AG04450 (cell line): ENCODE data around the gene TNFAIP8L1. TPM values are rescaled to one million over a fixed set of nuclear protein-coding genes. Genes with fewer than 3 reads are reported as not detected.

Experiments
- CTCF ChIA-PET: fragments of 300-600, 350-600 bp; formaldehyde crosslinking; extraction: SDS; loops from one replicate; lab custom pipeline; 2022; ENCODE audit warnings: antibody characterized with exemption, inconsistent platforms; lab: Charles Lee
- POLR2A ChIA-PET: fragments of 350-600 bp; formaldehyde crosslinking; extraction: SDS; loops from one replicate; lab custom pipeline; 2021; ENCODE audit warnings: antibody characterized with exemption, inconsistent platforms; lab: Yijun Ruan, JAX
- DNase-seq: peaks from one replicate; pipeline ENCODE4 v3.0.0-alpha.2; 2011; ENCODE audit warnings: low read depth, low spot score
- H3K27ac ChIP-seq: one replicate; pipeline ENCODE4 v1.5.1; 2012; ENCODE audit warnings: low read depth, low read length, control low read depth
- H3K27me3 ChIP-seq: one replicate; pipeline ENCODE4 v1.6.0; 2012; ENCODE audit warnings: low read length; ENCODE audit not compliant: control insufficient read depth, insufficient read depth
- H3K4me3 ChIP-seq: 2 replicates; pipeline ENCODE4 v1.5.1; 2011; ENCODE audit warnings: mild to moderate bottlenecking, low read depth, low read length, control low read depth
- H3K9me3 ChIP-seq: 2 replicates; pipeline ENCODE4 v1.5.1; 2012; ENCODE audit warnings: low read length; ENCODE audit not compliant: control insufficient read depth, insufficient read depth
- polyA plus RNA-seq: library from polyadenylated mRNA; depleted of rRNA; stranded (reverse); fragments of >200 nt; gene quantifications from 2 replicates; pipeline ENCODE4 v1.2.3, GENCODE V29; 2011
- TF ChIP-seq, protein P1 (sequence below): IDR thresholded peaks from 2 replicates; pipeline ENCODE4 v1.5.1; 2011; ENCODE audit warnings: low read depth, low read length, control low read depth, inconsistent platforms

TNFAIP8L1 gene
- polyA plus RNA-seq, 1 experiment: 4.1 TPM

DNA sequence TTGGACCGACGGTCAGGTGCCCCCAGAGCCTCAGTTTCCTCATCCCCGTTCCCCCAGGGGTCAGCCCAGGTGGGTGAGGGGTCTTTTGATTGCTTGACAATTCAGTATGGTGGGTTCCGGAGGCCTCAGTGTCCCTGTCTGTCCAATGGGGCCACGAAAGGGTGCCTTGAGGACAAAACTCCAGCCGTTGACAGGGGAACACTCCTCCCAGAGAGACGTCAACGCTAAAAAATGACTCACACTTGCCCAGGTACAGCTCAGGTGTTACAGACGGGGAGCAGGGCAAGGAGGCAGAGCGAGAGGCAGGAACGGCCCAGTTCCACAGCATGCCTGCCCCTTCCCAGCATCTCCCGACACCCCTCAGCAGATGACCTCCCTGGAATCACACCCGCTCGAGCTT, 1.8 kb downstream of the TNFAIP8L1 start:
- Histone ChIP-seq H3K27me3 (no peaks in the 10 kb centered on the region), H3K27ac (no peak overlapping the region), H3K9me3 (no peaks in the 10 kb centered on the region; the same call in 1 of the 2 replicates), H3K4me3 (no peak overlapping the region)
- POLR2A ChIA-PET: no interaction called here
- DNase-seq: no peak
- TF ChIP-seq, protein P1, sequence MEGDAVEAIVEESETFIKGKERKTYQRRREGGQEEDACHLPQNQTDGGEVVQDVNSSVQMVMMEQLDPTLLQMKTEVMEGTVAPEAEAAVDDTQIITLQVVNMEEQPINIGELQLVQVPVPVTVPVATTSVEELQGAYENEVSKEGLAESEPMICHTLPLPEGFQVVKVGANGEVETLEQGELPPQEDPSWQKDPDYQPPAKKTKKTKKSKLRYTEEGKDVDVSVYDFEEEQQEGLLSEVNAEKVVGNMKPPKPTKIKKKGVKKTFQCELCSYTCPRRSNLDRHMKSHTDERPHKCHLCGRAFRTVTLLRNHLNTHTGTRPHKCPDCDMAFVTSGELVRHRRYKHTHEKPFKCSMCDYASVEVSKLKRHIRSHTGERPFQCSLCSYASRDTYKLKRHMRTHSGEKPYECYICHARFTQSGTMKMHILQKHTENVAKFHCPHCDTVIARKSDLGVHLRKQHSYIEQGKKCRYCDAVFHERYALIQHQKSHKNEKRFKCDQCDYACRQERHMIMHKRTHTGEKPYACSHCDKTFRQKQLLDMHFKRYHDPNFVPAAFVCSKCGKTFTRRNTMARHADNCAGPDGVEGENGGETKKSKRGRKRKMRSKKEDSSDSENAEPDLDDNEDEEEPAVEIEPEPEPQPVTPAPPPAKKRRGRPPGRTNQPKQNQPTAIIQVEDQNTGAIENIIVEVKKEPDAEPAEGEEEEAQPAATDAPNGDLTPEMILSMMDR: no peak
- CTCF ChIA-PET: no interaction called here

DNA sequence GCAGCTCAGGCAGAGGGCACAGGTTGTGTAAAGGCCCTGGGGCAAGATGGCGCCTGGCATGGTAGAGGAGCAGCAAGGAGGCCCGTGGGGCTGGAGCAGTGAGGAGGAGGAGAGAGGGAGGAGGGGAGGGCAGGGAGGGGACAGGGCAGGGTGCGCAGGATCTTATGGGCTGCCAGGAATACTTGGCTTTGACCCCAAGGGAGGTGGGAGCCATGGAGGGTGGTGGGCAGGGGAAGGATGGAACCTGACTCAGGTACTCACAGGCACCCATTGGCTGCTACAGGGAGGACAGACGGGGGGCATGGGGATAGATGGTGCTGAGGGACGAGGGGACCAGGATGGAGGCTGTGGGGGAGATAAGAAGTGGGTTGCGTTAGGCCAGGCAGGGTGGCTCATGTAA, 3.3 kb downstream of the TNFAIP8L1 start:
- H3K27ac ChIP-seq: no peak overlapping the region
- no peaks in the 10 kb centered on the region; the same call in 1 of the 2 replicates for H3K9me3 ChIP-seq
- no peak for DNase-seq
- TF ChIP-seq, protein P1: no peak
- no peak overlapping the region for H3K4me3 ChIP-seq
- ChIA-PET CTCF (no interaction called here), POLR2A (no interaction called here)
- no peaks in the 10 kb centered on the region for H3K27me3 ChIP-seq

DNA sequence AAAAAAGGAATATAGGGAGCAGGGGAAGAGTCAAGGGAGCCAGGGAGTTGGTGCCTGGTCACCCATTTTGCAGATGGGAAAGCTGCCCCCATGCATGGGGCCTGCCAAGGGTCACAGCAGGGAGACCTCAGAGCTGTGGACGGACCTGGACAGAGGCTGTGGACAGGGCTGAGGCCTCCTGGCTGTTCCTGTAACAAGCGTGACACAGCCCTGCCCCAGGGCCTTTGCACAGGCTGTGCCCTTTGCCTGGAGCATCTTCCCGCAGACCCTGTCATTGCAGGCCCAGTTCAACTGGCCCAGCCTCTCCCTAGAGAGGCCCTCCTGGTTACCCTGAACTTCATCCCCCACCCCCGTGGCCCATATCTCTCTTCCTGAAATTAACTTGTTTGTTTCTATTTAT, 6.4 kb downstream of the TNFAIP8L1 start:
- Histone ChIP-seq H3K9me3 (no peaks in the 10 kb centered on the region; the same call in 1 of the 2 replicates), H3K4me3 (no peak overlapping the region), H3K27ac (no peak overlapping the region), H3K27me3 (no peaks in the 10 kb centered on the region)
- no peak for DNase-seq
- POLR2A ChIA-PET: interaction anchor here (0.7 kb wide), 2 partner anchors 12 to 117 kb away, joined by 3 to 4 read pairs; no protein-coding TSS in a partner anchor
- TF ChIP-seq, protein P1: no peak
- CTCF ChIA-PET: no interaction called here

DNA sequence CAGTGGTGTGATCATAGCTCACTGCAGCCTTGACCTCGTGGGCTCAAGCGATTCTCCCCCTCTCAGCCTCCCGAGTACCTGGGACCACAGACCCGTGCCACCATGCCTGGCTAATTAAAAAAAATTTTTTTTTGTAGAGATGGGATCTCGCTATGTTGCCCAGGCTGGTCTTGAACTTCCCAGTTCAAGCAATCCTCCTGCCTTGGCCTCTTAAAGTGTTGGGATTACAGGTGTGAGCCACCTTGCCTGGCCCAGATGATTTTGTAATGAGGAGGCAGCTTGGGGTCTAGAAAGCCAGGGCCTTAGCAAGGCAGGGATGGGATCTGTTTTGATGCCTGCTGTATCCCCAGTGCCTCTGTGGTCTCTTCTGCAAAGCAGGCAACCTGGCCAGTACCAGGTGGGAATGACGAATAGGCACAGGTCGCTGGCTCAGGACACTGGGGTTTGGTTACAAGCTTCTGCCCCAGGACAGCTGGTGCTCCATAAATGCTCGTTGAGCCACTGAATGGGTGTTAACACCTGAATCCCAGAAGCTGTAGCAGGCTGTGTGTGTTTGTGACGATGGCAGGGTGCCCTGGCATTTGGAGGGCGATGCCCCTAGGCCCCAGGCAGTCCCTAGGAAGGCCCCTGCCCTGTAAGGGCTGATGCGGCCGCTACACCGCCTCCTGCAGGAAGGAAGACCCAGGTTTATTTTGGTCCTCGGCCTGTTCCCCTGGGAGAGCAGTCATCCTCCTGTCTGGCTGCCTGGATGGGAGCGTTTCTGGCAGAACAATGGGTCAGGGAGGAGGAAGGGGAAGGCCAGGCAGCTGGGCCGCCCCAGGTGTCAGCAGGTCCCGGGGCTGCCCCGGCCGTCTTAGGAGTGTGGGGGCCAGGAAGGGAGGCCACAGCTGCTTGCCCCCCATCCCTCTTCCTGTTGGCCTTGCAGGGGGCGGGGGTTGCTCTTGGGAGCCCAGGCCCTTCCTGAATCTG, 8.6 kb downstream of the TNFAIP8L1 start:
- TF ChIP-seq, protein P1: no peak
- H3K27me3 ChIP-seq: no peaks in the 10 kb centered on the region
- POLR2A ChIA-PET: interaction anchor here (0.7 kb wide), 1 partner anchor 381 kb away, joined by 9 read pairs; no protein-coding TSS in a partner anchor
- no peak for DNase-seq
- CTCF ChIA-PET: interaction anchor here (0.7 kb wide), 1 partner anchor 12 kb away, joined by 3 read pairs; no protein-coding TSS in a partner anchor
- H3K4me3 ChIP-seq: no peak overlapping the region
- H3K27ac ChIP-seq: no peak overlapping the region
- H3K9me3 ChIP-seq: no peaks in the 10 kb centered on the region; the same call in 1 of the 2 replicates
